Inflammatory macrophage treated with lipopolysaccharide for 4 hours (primary cell): ENCODE data around the gene OR1J4.
"Not testable (repeated sequence)": the region's sequence is repeated elsewhere in the genome, so short reads cannot be mapped to it uniquely, and the experiment has no call there.

Experiments used
- DNase-seq: peaks from one replicate; pipeline ENCODE4 v3.0.0-alpha.2; 2020

Gene OR1J4

GRCh38 chr9:122518841-122519240, at the start of gene OR1J4:
TSS of gene OR1J4 (plus strand) at chr9:122519141. CDS start at chr9:122519141, 0 bp downstream.
- DNase-seq = no peak

- no peak for DNase-seq
These were observed 44.4 kb upstream of the OR1J4 start for GRCh38 chr9:122474561-122474960.

GRCh38 chr9:122475717-122476116, 43.2 kb upstream of the OR1J4 start:
- no peak for DNase-seq

- DNase-seq = peak; percentile 15
These were observed 41.6 kb upstream of the OR1J4 start for GRCh38 chr9:122477346-122477745.

- no peak for DNase-seq
These were observed 41.1 kb upstream of the OR1J4 start, which contains the start of gene OR1J1 for GRCh38 chr9:122477826-122478225. TSS of gene OR1J1 (minus strand) at chr9:122477926. CDS start at chr9:122477926, 0 bp downstream.

GRCh38 chr9:122479062-122479461, 39.9 kb upstream of the OR1J4 start:
- no peak for DNase-seq

- peak; percentile 10 for DNase-seq
These were observed 20.1 kb upstream of the OR1J4 start for GRCh38 chr9:122498883-122499288.

- no peak for DNase-seq
These were observed 12.0 kb upstream of the OR1J4 start for GRCh38 chr9:122506964-122507363.

- no peak for DNase-seq
These were observed 8.4 kb upstream of the OR1J4 start, which contains the start of gene OR1J2 for GRCh38 chr9:122510502-122510901. TSS of gene OR1J2 (plus strand) at chr9:122510802. CDS start at chr9:122510802, 0 bp downstream.

- no peak for DNase-seq
These were observed 715 bp upstream of the OR1J4 start for GRCh38 chr9:122518226-122518625.

- no peak for DNase-seq
These were observed 435 bp downstream of the OR1J4 start for GRCh38 chr9:122519376-122519775.

- no peak for DNase-seq
These were observed 7.7 kb downstream of the OR1J4 start for GRCh38 chr9:122526602-122527001.

- no peak for DNase-seq
These were observed 8.3 kb downstream of the OR1J4 start, which contains the start of gene OR1N1 for GRCh38 chr9:122527193-122527592. TSS of gene OR1N1 (minus strand) at chr9:122527293. CDS start at chr9:122527293, 0 bp downstream.

- DNase-seq = not testable (repeated sequence)
These were observed 12.2 kb downstream of the OR1J4 start for GRCh38 chr9:122531157-122531556.

GRCh38 chr9:122536134-122536533, 17.2 kb downstream of the OR1J4 start:
- DNase-seq = no peak

GRCh38 chr9:122537066-122537465, 18.1 kb downstream of the OR1J4 start:
- not testable (repeated sequence) for DNase-seq

GRCh38 chr9:122538757-122539156, 19.8 kb downstream of the OR1J4 start:
- no peak for DNase-seq

- no peak for DNase-seq
These were observed 27.3 kb downstream of the OR1J4 start for GRCh38 chr9:122546196-122546595.

GRCh38 chr9:122551371-122551770, 32.4 kb downstream of the OR1J4 start:
- DNase-seq = no peak

- DNase-seq = no peak
These were observed 33.9 kb downstream of the OR1J4 start, which contains the start of gene OR1N2 for GRCh38 chr9:122552812-122553211. TSS of gene OR1N2 (plus strand) at chr9:122553112. CDS start at chr9:122553212, 100 bp downstream.

- DNase-seq = no peak
These were observed 42.5 kb downstream of the OR1J4 start for GRCh38 chr9:122561446-122561845.

- DNase-seq = no peak
These were observed 43.3 kb downstream of the OR1J4 start for GRCh38 chr9:122562134-122562760.

GRCh38 chr9:122567901-122568300, 49.0 kb downstream of the OR1J4 start:
- no peak for DNase-seq
